HepG2 (cell line): ENCODE measurements around the gene HOXA10. TPM values are rescaled to one million over a fixed set of nuclear protein-coding genes. Genes with fewer than 3 reads are reported as not detected.

Experiments
- FOXJ3 ChIP-seq: sonication (generic); formaldehyde crosslinking; IDR thresholded peaks from 2 replicates; pipeline ENCODE4 v1.4.0; 2020; ENCODE audit warnings: missing genetic modification reagents, mild to moderate bottlenecking, borderline replicate concordance
- GATAD1 ChIP-seq: IDR thresholded peaks from 2 replicates; pipeline ENCODE4 v1.6.1; 2016; ENCODE audit warnings: missing genetic modification reagents, missing compliant biosample characterization
- GLI4 ChIP-seq: sonication (generic); formaldehyde crosslinking; IDR thresholded peaks from 2 replicates; pipeline ENCODE4 v1.5.1; 2020; ENCODE audit warnings: missing genetic modification reagents, mild to moderate bottlenecking, moderate library complexity, borderline replicate concordance
- GPN1 ChIP-seq: sonication (generic); formaldehyde crosslinking; IDR thresholded peaks from 2 replicates; pipeline ENCODE4 v1.5.1; 2020; ENCODE audit warnings: missing genetic modification reagents, borderline replicate concordance
- HNRNPH1 ChIP-seq: fragments of 200-400 bp; formaldehyde crosslinking; optimal IDR thresholded peaks from 2 replicates; pipeline ENCODE3; 2017; ENCODE audit warnings: mild to moderate bottlenecking, low read depth, low read length
- MXD4 ChIP-seq: IDR thresholded peaks from 2 replicates; pipeline ENCODE4 v1.6.1; 2016; ENCODE audit warnings: mild to moderate bottlenecking, missing biosample characterization, missing genetic modification reagents
- RARA ChIP-seq: IDR thresholded peaks from 2 replicates; pipeline ENCODE4 v1.6.1; 2016; ENCODE audit warnings: missing genetic modification reagents, missing compliant biosample characterization
- RFX1 ChIP-seq: fragments of 450-650 bp; IDR thresholded peaks from 2 replicates; pipeline ENCODE4 v1.6.1; 2017
- SATB2 ChIP-seq: sonication (generic); formaldehyde crosslinking; IDR thresholded peaks from 2 replicates; pipeline ENCODE4 v1.5.0; 2020; ENCODE audit warnings: missing genetic modification reagents
- SYNCRIP ChIP-seq: fragments of 200-400 bp; formaldehyde crosslinking; IDR thresholded peaks from 2 replicates; pipeline ENCODE4 v1.6.1; 2018; ENCODE audit warnings: mild to moderate bottlenecking, low read depth, low read length; ENCODE audit not compliant: insufficient read depth
- TOE1 ChIP-seq: sonication (generic); formaldehyde crosslinking; IDR thresholded peaks from 2 replicates; pipeline ENCODE4 v1.4.0; 2020; ENCODE audit warnings: mild to moderate bottlenecking, missing genetic modification reagents
- YEATS2 ChIP-seq: sonication (generic); formaldehyde crosslinking; IDR thresholded peaks from 2 replicates; pipeline ENCODE4 v1.4.0; 2020; ENCODE audit warnings: missing genetic modification reagents, borderline replicate concordance
- ZNF773 ChIP-seq: sonication (generic); formaldehyde crosslinking; IDR thresholded peaks from 2 replicates; pipeline ENCODE4 v1.4.0; 2020; ENCODE audit warnings: missing genetic modification reagents, borderline replicate concordance
- polyA plus RNA-seq, 8 experiments: library from polyadenylated mRNA; depleted of rRNA in 3 of 8; stranded (reverse) in 7 of 8; unstranded in 1 of 8; fragments of >200 nt; fragmentation: Illumina TruSeq in 4 of 8; extraction: Trizol in 4 of 8; gene quantifications; 2 replicates each; pipeline versions ENCODE4 v1.2.1 to v1.2.3, GENCODE V29; 2011 to 2016; ENCODE audit warnings: low read depth in 4 of 8, missing spikeins in 1 of 8, mixed read lengths in 1 of 8; ENCODE audit not compliant: insufficient read depth in 1 of 8
- total RNA-seq, 5 experiments: library from RNA; depleted of rRNA; stranded (reverse); fragments of >200 nt; fragmentation: Illumina TruSeq; extraction: Trizol; gene quantifications; 2 replicates each; pipeline ENCODE4 v1.2.3, GENCODE V29; 2016; ENCODE audit warnings: low read depth in 1 of 5
- TF ChIP-seq, protein P1 (sequence below): IDR thresholded peaks from 2 replicates; pipeline ENCODE4 v1.6.1; 2016; ENCODE audit warnings: missing biosample characterization, missing genetic modification reagents, low read depth
- TF ChIP-seq, protein P2 (sequence below): sonication (generic); formaldehyde crosslinking; IDR thresholded peaks from 2 replicates; pipeline ENCODE4 v1.4.0; 2020; ENCODE audit warnings: mild to moderate bottlenecking, low read depth, missing genetic modification reagents
- TF ChIP-seq, protein P3 (sequence below): sonication (generic); formaldehyde crosslinking; IDR thresholded peaks from 2 replicates; pipeline ENCODE4 v1.8.1; 2022; ENCODE audit warnings: low read depth, mild to moderate bottlenecking, missing genetic modification reagents
- TF ChIP-seq, protein P4 (sequence below): sonication (generic); formaldehyde crosslinking; IDR thresholded peaks from 2 replicates; pipeline ENCODE4 v1.5.0; 2020; ENCODE audit warnings: mild to moderate bottlenecking, low read depth, missing genetic modification reagents, borderline replicate concordance
- TF ChIP-seq, protein P5 (sequence below): sonication (generic); formaldehyde crosslinking; conservative IDR thresholded peaks from 2 replicates; pipeline ENCODE4 v1.5.0; 2020; ENCODE audit warnings: missing genetic modification reagents
- TF ChIP-seq, protein P6 (sequence below): sonication (generic); formaldehyde crosslinking; conservative IDR thresholded peaks from 2 replicates; pipeline ENCODE4 v1.8.1; 2023; ENCODE audit warnings: missing genetic modification reagents

The HOXA10 gene
- total and polyA plus RNA-seq, 2 of the 13 experiments (the other 11 are each of a cell fraction or from before 2014, with no cell fraction given): not detected

DNA sequence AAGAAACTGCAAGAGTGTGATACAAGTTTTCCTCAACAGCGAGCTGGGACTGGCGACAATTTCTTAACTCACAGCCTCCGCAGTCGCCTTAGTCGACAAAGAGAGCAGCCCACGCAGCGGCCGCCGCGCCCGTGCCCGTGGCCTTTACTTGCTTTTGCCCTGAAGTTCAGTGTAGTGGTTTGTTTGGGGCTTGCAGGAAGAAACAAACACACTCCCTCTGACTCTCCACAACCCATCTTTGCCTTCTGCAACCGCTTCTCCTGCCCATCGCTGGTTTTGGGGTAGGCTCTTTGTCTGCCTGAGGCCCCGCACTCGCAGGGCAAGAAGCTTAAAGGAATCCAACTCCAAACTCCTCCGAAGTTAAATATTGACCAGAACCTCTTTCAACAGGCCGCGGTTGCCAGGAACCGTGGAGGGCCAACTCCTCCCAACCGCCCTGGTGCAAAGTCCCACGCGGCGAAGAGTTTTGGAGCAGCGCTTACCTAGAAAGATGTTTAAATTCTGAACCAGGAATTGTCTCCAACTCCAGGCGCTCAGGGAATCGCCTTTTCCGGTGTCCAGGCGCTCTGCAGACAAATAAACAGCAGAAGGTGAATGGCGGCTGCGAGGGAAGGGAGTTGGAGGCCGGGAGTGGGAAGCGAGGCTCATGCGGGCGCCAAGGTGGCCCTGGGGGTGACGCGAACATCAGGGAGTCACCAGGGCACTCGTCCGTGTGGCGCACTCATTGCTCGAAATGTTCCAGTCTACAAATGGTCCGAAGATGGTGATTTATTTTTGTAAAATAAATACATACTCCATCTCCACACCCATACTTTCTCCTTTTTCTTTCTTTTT is 51.8 kb downstream of the HOXA10 start (continued):
- TF ChIP-seq, protein P1, sequence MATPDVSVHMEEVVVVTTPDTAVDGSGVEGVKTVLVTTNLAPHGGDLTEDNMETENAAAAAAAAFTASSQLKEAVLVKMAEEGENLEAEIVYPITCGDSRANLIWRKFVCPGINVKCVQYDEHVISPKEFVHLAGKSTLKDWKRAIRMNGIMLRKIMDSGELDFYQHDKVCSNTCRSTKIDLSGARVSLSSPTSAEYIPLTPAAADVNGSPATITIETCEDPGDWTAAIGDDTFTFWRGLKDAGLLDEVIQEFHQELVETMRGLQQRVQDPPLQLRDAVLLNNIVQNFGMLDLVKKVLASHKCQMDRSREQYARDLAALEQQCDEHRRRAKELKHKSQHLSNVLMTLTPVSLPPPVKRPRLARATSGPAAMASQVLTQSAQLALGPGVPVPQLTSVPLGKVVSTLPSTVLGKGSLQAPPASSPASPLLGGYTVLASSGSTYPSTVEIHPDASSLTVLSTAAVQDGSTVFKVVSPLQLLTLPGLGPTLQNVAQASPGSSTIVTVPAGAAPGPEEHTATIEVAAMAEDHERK (CRISPR knock-in tag): no peak
- no peak; the same call in 1 of the 2 replicates for TF ChIP-seq SATB2 (CRISPR knock-in tag)
- TF ChIP-seq GATAD1: no peak
- TF ChIP-seq FOXJ3 (CRISPR knock-in tag): peak; percentile 16; the same call in 1 of the 2 replicates
- TF ChIP-seq, protein P2, sequence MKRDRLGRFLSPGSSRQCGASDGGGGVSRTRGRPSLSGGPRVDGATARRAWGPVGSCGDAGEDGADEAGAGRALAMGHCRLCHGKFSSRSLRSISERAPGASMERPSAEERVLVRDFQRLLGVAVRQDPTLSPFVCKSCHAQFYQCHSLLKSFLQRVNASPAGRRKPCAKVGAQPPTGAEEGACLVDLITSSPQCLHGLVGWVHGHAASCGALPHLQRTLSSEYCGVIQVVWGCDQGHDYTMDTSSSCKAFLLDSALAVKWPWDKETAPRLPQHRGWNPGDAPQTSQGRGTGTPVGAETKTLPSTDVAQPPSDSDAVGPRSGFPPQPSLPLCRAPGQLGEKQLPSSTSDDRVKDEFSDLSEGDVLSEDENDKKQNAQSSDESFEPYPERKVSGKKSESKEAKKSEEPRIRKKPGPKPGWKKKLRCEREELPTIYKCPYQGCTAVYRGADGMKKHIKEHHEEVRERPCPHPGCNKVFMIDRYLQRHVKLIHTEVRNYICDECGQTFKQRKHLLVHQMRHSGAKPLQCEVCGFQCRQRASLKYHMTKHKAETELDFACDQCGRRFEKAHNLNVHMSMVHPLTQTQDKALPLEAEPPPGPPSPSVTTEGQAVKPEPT (CRISPR knock-in tag): no peak
- TF ChIP-seq RARA (CRISPR knock-in tag): peak; percentile 89
- TF ChIP-seq, protein P3, sequence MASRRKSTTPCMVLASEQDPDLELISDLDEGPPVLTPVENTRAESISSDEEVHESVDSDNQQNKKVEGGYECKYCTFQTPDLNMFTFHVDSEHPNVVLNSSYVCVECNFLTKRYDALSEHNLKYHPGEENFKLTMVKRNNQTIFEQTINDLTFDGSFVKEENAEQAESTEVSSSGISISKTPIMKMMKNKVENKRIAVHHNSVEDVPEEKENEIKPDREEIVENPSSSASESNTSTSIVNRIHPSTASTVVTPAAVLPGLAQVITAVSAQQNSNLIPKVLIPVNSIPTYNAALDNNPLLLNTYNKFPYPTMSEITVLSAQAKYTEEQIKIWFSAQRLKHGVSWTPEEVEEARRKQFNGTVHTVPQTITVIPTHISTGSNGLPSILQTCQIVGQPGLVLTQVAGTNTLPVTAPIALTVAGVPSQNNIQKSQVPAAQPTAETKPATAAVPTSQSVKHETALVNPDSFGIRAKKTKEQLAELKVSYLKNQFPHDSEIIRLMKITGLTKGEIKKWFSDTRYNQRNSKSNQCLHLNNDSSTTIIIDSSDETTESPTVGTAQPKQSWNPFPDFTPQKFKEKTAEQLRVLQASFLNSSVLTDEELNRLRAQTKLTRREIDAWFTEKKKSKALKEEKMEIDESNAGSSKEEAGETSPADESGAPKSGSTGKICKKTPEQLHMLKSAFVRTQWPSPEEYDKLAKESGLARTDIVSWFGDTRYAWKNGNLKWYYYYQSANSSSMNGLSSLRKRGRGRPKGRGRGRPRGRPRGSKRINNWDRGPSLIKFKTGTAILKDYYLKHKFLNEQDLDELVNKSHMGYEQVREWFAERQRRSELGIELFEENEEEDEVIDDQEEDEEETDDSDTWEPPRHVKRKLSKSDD (CRISPR knock-in tag): no peak
- no peak for TF ChIP-seq GPN1 (CRISPR knock-in tag)
- no peak for TF ChIP-seq GLI4
- TF ChIP-seq TOE1 (CRISPR knock-in tag): no peak
- TF ChIP-seq, protein P4, sequence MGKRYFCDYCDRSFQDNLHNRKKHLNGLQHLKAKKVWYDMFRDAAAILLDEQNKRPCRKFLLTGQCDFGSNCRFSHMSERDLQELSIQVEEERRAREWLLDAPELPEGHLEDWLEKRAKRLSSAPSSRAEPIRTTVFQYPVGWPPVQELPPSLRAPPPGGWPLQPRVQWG (CRISPR knock-in tag): no peak
- TF ChIP-seq YEATS2 (CRISPR knock-in tag): peak; percentile 23; the same call in 1 of the 2 replicates
- TF ChIP-seq HNRNPH1: no peak
- TF ChIP-seq, protein P5, sequence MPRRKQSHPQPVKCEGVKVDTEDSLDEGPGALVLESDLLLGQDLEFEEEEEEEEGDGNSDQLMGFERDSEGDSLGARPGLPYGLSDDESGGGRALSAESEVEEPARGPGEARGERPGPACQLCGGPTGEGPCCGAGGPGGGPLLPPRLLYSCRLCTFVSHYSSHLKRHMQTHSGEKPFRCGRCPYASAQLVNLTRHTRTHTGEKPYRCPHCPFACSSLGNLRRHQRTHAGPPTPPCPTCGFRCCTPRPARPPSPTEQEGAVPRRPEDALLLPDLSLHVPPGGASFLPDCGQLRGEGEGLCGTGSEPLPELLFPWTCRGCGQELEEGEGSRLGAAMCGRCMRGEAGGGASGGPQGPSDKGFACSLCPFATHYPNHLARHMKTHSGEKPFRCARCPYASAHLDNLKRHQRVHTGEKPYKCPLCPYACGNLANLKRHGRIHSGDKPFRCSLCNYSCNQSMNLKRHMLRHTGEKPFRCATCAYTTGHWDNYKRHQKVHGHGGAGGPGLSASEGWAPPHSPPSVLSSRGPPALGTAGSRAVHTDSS (CRISPR knock-in tag): no peak
- no peak; the same call in 1 of the 2 replicates for TF ChIP-seq ZNF773 (CRISPR knock-in tag)
- no peak for TF ChIP-seq SYNCRIP
- no peak; the same call in 1 of the 2 replicates for TF ChIP-seq MXD4 (CRISPR knock-in tag)
- no peak for TF ChIP-seq RFX1
- TF ChIP-seq, protein P6, sequence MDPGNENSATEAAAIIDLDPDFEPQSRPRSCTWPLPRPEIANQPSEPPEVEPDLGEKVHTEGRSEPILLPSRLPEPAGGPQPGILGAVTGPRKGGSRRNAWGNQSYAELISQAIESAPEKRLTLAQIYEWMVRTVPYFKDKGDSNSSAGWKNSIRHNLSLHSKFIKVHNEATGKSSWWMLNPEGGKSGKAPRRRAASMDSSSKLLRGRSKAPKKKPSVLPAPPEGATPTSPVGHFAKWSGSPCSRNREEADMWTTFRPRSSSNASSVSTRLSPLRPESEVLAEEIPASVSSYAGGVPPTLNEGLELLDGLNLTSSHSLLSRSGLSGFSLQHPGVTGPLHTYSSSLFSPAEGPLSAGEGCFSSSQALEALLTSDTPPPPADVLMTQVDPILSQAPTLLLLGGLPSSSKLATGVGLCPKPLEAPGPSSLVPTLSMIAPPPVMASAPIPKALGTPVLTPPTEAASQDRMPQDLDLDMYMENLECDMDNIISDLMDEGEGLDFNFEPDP (CRISPR knock-in tag): no peak
